Hepatocyte (in vitro differentiated cells): ENCODE results near the gene MREG.

Source experiments
- EZH2 ChIP-seq: fragments of 200-600 bp; sonication (generic); IDR thresholded peaks from 2 replicates; pipeline ENCODE4 v1.6.1; 2016; ENCODE audit warnings: antibody characterized with exemption, mild to moderate bottlenecking, borderline replicate concordance
- TF ChIP-seq, protein P1 (sequence below): fragments of 200-600 bp; sonication (generic); IDR thresholded peaks from 2 replicates; pipeline ENCODE4 v1.5.1; 2016; ENCODE audit warnings: antibody characterized with exemption, mild to moderate bottlenecking; ENCODE audit not compliant: poor library complexity

DNA sequence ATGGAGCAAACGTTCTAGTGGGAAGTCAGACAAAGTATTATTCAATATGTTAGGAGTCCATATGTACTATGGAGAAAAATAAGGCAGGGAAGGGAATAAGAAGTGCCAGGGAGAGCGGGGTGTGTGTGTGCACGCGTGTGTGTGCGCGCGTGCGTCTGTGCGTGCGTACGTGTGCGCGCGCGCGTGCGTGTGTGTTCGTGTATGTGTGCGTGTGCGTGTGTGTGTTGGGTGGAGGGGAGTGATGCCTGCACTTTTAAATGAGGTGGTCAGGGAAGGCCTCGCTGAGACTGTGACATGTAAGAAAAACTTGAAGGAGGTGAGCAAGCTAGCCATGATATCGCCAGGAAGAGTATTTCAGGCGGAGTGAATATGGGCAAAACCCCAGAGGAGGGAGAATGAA, 1.6 kb upstream of the MREG start:
- TF ChIP-seq, protein P1, sequence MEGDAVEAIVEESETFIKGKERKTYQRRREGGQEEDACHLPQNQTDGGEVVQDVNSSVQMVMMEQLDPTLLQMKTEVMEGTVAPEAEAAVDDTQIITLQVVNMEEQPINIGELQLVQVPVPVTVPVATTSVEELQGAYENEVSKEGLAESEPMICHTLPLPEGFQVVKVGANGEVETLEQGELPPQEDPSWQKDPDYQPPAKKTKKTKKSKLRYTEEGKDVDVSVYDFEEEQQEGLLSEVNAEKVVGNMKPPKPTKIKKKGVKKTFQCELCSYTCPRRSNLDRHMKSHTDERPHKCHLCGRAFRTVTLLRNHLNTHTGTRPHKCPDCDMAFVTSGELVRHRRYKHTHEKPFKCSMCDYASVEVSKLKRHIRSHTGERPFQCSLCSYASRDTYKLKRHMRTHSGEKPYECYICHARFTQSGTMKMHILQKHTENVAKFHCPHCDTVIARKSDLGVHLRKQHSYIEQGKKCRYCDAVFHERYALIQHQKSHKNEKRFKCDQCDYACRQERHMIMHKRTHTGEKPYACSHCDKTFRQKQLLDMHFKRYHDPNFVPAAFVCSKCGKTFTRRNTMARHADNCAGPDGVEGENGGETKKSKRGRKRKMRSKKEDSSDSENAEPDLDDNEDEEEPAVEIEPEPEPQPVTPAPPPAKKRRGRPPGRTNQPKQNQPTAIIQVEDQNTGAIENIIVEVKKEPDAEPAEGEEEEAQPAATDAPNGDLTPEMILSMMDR, result no peak
- no peak for TF ChIP-seq EZH2
